Stimulated activated naive B cell treated with anti-CD40 and anti-IgM and Interleukin-4, amounts not matched to agents 10 μg/mL and 1 μg/mL and 100 μg/mL, for 72 hours (primary cell): ENCODE data around the gene ZNF76.
"Not testable (repeated sequence)": the region's sequence is repeated elsewhere in the genome, so short reads cannot be mapped to it uniquely, and the experiment has no call there.

Source experiments
- ATAC-seq, 2 donors: fragments of 150-1000 bp; cut with Tn5 transposase; replicated peaks; 2 replicates each; pipeline ENCODE4 v1.10.0; 2021; ENCODE audit warnings: moderate library complexity in 1 of 2
- DNase-seq: peaks from one replicate; pipeline ENCODE4 v3.0.0; 2021
- H3K27ac Mint-ChIP-seq: one replicate; pipeline ENCODE4 v1.8.0; 2022; ENCODE audit warnings: mild to moderate bottlenecking, mixed read lengths
- H3K27me3 Mint-ChIP-seq, 2 donors: one replicate each; pipeline ENCODE4 v1.8.0; 2022; ENCODE audit warnings: mixed read lengths in 2 of 2
- H3K36me3 Mint-ChIP-seq, 2 donors: one replicate each; pipeline ENCODE4 v1.8.0; 2022; ENCODE audit warnings: mixed read lengths in 2 of 2, mild to moderate bottlenecking in 1 of 2
- H3K4me1 Mint-ChIP-seq, 2 donors: one replicate each; pipeline ENCODE4 v1.8.0; 2022; ENCODE audit warnings: mixed read lengths in 2 of 2, mild to moderate bottlenecking in 1 of 2
- H3K4me3 Mint-ChIP-seq, 2 donors: one replicate each; pipeline ENCODE4 v1.8.0; 2022; ENCODE audit warnings: mild to moderate bottlenecking in 2 of 2, mixed read lengths in 2 of 2, moderate library complexity in 1 of 2
- H3K9me3 Mint-ChIP-seq, 2 donors: one replicate each; pipeline ENCODE4 v1.8.0; 2022; ENCODE audit warnings: mixed read lengths in 2 of 2, mild to moderate bottlenecking in 1 of 2

The ZNF76 gene

DNA sequence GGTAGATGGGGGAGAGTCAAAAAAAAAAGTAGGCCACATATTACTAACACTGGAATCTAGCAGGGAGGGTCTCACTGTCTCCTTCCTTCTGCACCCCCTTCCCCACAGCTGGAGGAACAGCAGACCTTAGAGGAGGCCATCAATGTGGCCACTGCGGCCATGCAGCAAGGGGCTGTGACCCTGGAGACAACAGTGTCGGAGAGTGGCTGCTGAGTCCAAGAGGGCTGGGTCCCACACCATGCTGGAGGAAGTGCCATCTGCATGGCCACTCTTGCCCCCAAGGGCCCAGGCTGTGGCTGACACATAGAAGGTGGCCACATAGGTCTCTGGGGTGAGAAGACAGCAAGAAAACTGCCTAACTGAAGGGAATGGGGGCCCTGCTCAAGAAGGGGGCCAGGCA is 35.5 kb downstream of the ZNF76 start:
- DNase-seq (no peak), ATAC-seq (no peak)
- no peak overlapping the region for H3K4me3 Mint-ChIP-seq
- H3K27ac Mint-ChIP-seq: no peak overlapping the region
- H3K36me3 Mint-ChIP-seq: peaks cover 44 to 61% of the 10 kb centered on the region in 2 donors
- no peaks in the 10 kb centered on the region for H3K27me3 Mint-ChIP-seq
- H3K9me3 Mint-ChIP-seq: no peaks in the 10 kb centered on the region
- H3K4me1 Mint-ChIP-seq: peaks cover 31 to 33% of the 10 kb centered on the region in 2 donors

DNA sequence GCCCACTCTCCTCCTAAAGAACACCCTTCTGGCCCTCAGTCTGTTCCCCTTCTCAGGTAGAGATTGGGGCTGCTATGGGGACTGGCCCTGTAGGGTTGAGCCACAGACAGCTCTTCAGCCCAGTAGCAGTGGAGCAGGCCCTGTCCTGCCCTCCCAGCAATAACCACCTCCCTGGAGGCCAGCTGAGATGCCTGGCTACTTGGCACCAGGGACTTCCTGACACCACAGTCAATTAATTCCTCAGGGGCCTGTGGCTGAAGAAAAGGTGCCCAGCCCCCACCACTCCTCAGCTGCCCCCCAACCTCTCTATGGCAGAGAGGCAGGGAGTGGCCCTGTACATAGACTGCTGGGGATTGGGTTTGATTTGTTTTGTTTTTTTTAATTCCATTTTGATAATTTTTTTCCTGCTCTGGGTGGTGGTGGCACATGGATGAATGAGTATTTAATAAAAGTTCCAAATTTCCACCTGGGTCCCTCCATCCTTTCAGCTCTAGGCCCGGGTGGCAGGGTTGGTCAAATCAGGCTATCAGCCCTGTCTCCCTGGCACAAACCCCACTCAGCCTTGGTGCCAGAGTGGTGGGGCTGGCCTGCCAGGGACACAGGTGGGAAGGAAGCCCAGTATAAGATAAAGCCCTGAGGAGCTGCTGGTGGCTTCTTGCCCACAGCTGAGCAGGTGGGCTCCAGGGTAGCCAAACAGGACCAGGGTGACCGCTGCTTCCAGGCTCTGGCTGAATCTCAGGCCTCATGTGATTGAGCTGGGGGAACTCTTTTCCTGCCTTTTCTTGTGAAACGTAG is 36.2 kb downstream of the ZNF76 start:
- H3K36me3 Mint-ChIP-seq: peaks cover 43 to 61% of the 10 kb centered on the region in 2 donors
- H3K4me3 Mint-ChIP-seq: no peak overlapping the region
- no peaks in the 10 kb centered on the region for H3K9me3 Mint-ChIP-seq
- peak overlapping the region; percentile 56 for H3K27ac Mint-ChIP-seq
- DNase-seq (no peak), ATAC-seq (no peak)
- H3K27me3 Mint-ChIP-seq: no peaks in the 10 kb centered on the region
- peaks cover 38 to 40% of the 10 kb centered on the region in 2 donors for H3K4me1 Mint-ChIP-seq

DNA sequence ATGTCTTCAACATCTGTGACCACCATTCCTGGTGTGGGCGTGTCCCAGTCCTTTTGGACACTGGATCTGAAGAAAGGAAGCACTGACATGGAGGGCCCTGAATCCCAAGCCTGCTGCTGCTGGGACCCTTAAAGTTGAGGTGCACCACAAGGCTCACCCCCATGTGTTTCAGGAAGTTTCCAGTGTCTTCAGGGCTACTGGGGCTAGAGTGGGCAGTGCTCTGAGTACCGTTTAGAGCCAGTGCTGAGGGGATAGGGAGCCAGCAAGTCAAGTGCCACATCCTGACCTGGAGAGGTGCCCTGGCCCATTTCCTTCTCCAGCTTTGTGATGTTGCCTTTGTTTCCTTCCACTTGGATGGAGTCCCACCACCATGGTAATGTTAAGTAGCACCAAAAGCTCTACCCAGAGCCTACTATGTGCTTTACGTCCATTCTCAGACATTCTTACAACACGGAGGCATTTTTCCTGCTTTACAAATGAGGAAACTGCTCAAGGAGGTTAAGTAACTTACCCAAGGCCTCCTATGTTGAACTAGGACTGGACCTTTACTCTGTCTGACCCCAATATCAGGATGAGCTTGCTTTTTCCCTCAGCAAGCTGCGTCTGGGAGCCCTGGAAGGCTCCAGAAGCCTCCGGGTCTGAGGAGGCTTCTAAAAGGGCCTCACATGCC is 37.5 kb downstream of the ZNF76 start:
- Mint-ChIP-seq H3K9me3 (no peaks in the 10 kb centered on the region), H3K27me3 (no peaks in the 10 kb centered on the region), H3K4me1 (peaks cover 40 to 47% of the 10 kb centered on the region in 2 donors), H3K27ac (peak overlapping the region; percentile 93), H3K36me3 (peaks cover 31 to 50% of the 10 kb centered on the region in 2 donors), H3K4me3 (peak overlapping the region; percentile 76 to 91)
- DNase-seq (no peak), ATAC-seq (no peak)

DNA sequence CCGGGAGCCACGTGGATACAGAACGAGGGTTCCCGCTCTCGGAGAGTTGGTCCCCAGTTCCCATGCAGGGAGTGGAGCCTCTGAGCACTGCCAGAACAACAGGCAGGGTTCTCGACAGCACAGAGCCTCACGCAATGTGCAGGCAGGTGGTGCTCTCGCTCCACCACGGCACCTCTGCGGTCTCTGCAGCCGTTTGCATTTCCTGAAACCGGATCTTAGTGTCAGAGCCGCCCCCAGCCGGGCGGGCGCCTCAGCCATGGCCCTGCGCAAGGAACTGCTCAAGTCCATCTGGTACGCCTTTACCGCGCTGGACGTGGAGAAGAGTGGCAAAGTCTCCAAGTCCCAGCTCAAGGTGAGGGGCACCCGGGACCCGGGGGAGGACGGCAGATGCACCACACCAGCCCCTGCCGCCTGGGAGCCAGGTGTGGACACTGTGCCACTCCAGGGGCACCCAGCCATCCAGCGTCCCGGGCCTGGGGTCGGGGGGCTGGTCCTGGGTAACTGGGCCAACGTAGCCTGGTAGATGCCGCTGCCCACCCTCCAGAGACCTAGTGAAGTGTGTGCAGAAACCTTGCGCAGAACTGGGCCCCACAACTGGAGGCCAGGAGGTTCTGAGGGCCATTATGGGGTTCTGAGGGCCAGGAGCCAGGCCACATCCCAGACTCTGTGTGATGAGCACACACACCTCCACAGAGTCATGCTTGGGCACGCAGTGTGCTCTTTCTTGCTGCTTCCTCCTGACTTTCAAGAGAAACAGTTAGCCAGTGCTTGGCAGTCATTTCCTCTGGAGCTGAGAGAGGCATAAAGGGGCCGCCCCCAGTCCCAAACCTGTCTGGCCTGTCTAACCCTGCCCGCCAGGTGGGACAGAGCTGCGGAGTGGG is 38.3 kb downstream of the ZNF76 start, which contains the start of gene DEF6:
DEF6 (plus strand) TSS at position 218 of the 881 bp plus-strand sequence; CDS start at position 257, 39 bp downstream.
- DNase-seq: peak; percentile 81
- H3K9me3 Mint-ChIP-seq: no peaks in the 10 kb centered on the region
- H3K4me3 Mint-ChIP-seq: peak within 1 kb of the TSS; percentile 76 to 91
- ATAC-seq: peak; percentile 85 to 86
- peak within 1 kb of the TSS; percentile 93 for H3K27ac Mint-ChIP-seq
- H3K27me3 Mint-ChIP-seq: no peaks in the 10 kb centered on the region
- peaks cover 31 to 42% of the 10 kb centered on the region in 2 donors for H3K36me3 Mint-ChIP-seq
- H3K4me1 Mint-ChIP-seq: peaks cover 40 to 50% of the 10 kb centered on the region in 2 donors

DNA sequence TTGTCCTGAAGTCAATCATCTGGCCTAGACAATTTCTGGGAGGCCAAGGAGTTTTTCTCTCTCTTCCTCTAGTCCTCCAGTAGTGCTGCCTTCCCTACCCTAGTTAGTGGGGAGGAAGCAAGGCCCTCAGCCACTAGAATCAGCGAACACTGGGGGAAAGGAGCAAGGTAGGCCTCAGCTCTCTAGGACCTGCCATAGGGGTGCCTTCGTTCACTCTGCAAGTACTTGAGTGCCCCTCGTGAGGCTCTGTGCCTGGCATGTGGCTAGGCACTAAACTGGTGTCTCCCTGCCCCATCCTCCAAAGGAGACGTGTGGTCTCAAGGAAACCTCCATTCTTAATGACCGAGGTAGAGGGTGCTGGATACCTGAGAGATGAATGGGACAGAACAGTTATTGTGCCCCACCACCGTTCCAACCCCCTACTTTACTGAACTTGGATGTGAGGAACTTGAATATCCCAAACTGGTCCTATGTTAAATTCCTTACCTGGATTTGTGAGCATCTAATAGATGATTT is 39.1 kb downstream of the ZNF76 start:
- H3K4me1 Mint-ChIP-seq: peaks cover 48 to 59% of the 10 kb centered on the region in 2 donors
- DNase-seq (no peak), ATAC-seq (no peak)
- H3K36me3 Mint-ChIP-seq: peaks cover 34 to 44% of the 10 kb centered on the region in 2 donors
- H3K4me3 Mint-ChIP-seq: peak overlapping the region; percentile 76 to 91
- H3K9me3 Mint-ChIP-seq: no peaks in the 10 kb centered on the region
- peak overlapping the region; percentile 93 for H3K27ac Mint-ChIP-seq
- no peaks in the 10 kb centered on the region for H3K27me3 Mint-ChIP-seq

DNA sequence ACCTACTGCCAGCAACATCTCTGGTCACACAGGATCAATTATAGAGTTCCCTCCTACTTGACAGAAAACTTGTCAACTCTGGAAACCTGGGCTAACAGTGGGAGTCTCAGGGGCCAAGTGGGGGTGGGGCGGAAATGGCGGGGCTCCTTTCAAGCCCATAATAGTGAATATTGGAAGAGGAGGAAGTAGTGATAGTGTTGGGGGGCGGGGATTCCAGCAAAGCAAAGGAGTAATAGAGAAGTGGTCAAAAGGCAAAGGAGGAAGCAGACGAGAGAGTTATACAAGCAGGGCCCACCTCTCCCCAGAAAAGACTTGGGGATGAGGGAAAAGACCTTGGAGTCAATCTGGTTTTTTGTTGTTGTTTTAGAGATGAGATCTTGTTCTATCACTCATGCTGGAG is 40.1 kb downstream of the ZNF76 start:
- Mint-ChIP-seq H3K36me3 (peaks cover 35 to 45% of the 10 kb centered on the region in 2 donors), H3K4me3 (peak overlapping the region; percentile 76 to 91), H3K4me1 (peaks cover 53 to 68% of the 10 kb centered on the region in 2 donors), H3K27me3 (no peaks in the 10 kb centered on the region), H3K27ac (peak overlapping the region; percentile 93), H3K9me3 (no peaks in the 10 kb centered on the region)
- ATAC-seq: peak; percentile 12 to 20
- peak; percentile 35 for DNase-seq

DNA sequence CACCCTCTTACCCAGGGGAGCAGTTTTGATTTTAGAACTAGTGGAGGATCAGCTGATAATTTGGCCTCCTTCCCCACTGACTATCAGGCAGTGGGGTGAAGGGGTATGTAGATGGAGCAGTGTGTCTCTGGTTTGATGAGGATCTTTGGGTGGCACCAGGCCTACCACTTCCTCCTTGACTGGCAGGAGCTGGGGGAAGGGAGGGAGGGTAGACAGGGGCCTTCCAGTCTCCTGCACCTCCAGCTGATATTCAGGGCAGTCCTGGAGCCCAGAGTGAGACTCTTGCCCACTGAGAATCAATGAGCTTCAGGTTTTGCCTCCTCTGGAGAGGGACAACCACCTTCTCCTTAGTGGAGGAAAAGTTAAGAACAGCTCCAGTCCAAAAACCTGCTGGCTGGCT is 41.3 kb downstream of the ZNF76 start:
- ATAC-seq (no peak), DNase-seq (no peak)
- H3K4me1 Mint-ChIP-seq: peaks cover 53 to 69% of the 10 kb centered on the region in 2 donors
- no peaks in the 10 kb centered on the region for H3K9me3 Mint-ChIP-seq
- no peaks in the 10 kb centered on the region for H3K27me3 Mint-ChIP-seq
- peaks cover 26 to 38% of the 10 kb centered on the region in 2 donors for H3K36me3 Mint-ChIP-seq
- H3K27ac Mint-ChIP-seq: peak overlapping the region; percentile 93
- H3K4me3 Mint-ChIP-seq: peak overlapping the region; percentile 76 to 91

DNA sequence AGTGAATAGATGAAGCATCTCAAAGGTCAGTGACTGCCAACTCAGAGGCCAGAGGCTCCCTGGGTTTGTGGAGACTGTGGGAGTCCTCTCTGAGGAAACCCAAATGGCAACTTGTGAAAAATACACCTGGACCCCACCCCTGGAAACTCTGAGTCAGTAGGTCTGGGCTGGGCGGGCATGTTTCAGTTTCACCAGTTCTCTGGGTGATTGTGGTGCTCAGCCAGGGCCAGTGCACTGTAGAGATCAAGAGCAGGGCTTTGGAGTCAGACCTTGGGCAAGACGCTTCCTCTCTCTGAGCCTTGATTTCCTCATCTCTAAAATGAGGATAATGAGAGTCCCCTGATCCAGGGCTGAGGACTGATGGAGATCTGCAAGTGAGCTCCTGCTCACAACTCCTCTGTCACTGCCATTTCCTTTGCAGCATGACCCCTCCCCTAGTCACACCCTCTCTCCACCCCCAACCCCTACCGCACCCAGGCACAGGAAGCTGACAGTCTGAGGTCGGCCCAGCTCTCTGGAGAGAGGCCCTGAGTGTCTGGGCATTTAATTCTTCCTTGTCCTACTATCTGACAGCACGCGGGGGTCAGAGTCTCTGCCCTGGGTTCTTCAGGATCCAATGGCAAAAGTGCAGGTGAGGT is 43.2 kb downstream of the ZNF76 start:
- DNase-seq (peak; percentile 84), ATAC-seq (peak; percentile 78 to 82)
- H3K9me3 Mint-ChIP-seq: no peaks in the 10 kb centered on the region
- H3K4me1 Mint-ChIP-seq: peaks cover 49 to 75% of the 10 kb centered on the region in 2 donors
- H3K27ac Mint-ChIP-seq: peak overlapping the region; percentile 95
- H3K27me3 Mint-ChIP-seq: no peaks in the 10 kb centered on the region
- peaks cover 23 to 39% of the 10 kb centered on the region in 2 donors for H3K36me3 Mint-ChIP-seq
- H3K4me3 Mint-ChIP-seq: peak overlapping the region; percentile 86 to 87

DNA sequence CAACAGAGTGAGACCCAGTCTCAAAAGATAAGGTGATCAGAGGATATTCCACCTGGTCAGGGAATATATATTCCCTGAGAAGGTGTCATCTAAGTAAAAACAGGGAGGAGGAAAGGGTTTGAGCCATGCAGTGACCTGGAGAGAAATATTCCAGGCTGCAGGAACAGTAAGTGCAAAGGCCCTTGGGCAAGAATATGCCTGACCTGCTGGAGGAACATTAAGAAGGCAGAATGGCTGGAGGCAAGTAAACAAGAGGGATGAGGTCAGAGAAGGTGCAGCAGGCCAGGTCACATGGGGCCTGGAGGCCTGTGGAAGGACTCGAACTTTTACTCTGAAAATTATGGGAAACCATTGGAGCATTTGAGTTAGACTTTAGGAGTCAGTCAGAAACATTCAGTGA is 44.8 kb downstream of the ZNF76 start:
- no peaks in the 10 kb centered on the region for H3K27me3 Mint-ChIP-seq
- H3K9me3 Mint-ChIP-seq: no peaks in the 10 kb centered on the region
- H3K27ac Mint-ChIP-seq: peak overlapping the region; percentile 95
- peak overlapping the region; percentile 74 to 87 for H3K4me3 Mint-ChIP-seq
- peaks cover 30 to 44% of the 10 kb centered on the region in 2 donors for H3K36me3 Mint-ChIP-seq
- DNase-seq: no peak
- no peak for ATAC-seq
- H3K4me1 Mint-ChIP-seq: peaks cover 50 to 74% of the 10 kb centered on the region in 2 donors

DNA sequence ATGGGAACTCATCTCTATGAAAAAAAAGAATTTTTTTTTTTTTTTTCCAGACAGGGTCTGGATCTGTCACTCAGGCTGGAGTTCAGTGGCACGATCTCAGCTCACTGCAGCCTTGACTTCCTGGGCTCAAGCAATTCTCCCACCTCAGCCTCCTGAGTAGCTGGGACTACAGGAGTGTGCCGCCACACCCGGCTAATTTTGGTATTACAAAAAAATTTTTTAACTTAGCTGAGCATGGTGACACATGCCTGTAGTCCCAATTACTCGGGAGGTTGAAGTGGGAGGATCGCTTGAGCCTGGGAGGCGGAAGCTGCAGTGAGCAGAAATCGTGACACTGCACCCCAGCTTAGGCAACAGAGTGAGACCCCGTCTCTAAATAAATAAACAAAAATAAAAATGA is 45.6 kb downstream of the ZNF76 start:
- H3K4me3 Mint-ChIP-seq: no peak overlapping the region
- peaks cover 34 to 46% of the 10 kb centered on the region in 2 donors for H3K36me3 Mint-ChIP-seq
- no peaks in the 10 kb centered on the region for H3K27me3 Mint-ChIP-seq
- no peaks in the 10 kb centered on the region for H3K9me3 Mint-ChIP-seq
- DNase-seq: no peak
- no peak for ATAC-seq
- no peak overlapping the region for H3K27ac Mint-ChIP-seq
- H3K4me1 Mint-ChIP-seq: peaks cover 51 to 74% of the 10 kb centered on the region in 2 donors

DNA sequence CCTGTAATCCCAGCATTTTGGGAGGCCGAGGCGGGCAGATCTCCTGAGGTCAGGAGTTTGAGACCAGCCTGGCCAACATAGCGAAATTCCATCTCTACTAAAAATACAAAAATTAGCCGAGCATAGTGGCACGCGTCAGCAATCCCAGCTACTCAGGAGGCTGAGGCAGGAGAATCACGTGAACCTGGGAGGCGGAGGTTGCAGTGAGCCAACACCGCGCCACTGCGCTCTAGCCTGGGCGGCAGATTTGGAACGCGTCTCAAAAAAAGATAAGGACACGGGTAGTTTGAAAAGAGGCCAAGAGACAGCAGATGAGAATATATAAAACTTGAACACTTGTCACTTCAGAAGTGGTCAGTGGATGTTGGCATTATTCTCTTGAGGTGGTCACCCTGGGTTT is 47.6 kb downstream of the ZNF76 start:
- not testable (repeated sequence) for H3K4me3 Mint-ChIP-seq, H3K9me3 Mint-ChIP-seq, DNase-seq, H3K27me3 Mint-ChIP-seq, ATAC-seq
- peaks cover 36 to 53% of the 10 kb centered on the region in 2 donors for H3K36me3 Mint-ChIP-seq
- peaks cover 58 to 74% of the 10 kb centered on the region in 2 donors for H3K4me1 Mint-ChIP-seq
- peak overlapping the region; percentile 56 for H3K27ac Mint-ChIP-seq

DNA sequence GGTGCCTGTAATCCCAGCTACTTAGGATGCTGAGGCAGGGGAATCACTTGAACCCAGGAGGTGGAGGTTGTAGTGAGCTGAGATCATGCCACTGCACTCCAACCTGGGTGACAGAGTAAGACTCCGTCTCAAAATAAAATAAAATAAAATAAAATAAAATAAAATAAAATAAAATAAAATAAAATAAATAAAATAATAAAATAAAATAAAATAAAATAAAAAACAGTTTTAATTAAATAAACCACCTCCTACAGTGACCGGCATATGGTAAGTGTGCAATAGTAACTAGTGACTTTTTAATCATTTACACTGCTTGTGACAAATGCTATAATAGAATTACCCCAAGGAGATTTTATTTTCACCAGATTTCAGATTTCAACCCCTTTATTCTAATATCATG is 49.0 kb downstream of the ZNF76 start:
- Mint-ChIP-seq H3K4me1 (peaks cover 56 to 72% of the 10 kb centered on the region in 2 donors), H3K36me3 (peaks cover 39 to 62% of the 10 kb centered on the region in 2 donors)
- H3K4me3 Mint-ChIP-seq, H3K9me3 Mint-ChIP-seq, H3K27me3 Mint-ChIP-seq, H3K27ac Mint-ChIP-seq, DNase-seq, ATAC-seq: not testable (repeated sequence)

DNA sequence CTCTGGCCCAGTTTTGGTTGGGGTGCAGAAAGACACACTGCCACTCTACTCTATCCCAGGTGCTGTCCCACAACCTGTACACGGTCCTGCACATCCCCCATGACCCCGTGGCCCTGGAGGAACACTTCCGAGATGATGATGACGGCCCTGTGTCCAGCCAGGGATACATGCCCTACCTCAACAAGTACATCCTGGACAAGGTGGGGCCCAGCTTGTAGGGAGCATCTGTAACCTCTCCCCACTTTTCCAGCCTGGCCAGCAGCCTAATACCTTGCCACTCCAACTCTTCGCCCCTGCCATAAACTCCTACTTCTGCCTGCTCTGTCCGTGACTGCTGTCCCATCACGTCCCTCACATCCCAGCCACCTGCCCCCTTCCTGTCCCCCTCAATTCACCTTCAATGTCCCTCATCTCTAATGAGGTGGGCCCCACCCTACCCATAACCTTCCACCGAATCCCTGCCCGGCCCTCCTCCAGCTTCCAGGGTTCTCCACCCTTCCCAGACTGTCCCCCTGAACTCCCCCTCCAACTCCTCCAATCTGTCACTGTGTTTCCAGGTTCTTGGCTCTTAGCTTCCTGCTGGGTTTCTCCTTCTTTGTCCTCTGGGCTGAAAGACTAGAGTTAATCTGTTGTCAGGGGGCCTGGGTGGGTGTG is 50.2 kb downstream of the ZNF76 start:
- DNase-seq (no peak), ATAC-seq (no peak)
- H3K4me1 Mint-ChIP-seq: peaks cover 51 to 71% of the 10 kb centered on the region in 2 donors
- H3K36me3 Mint-ChIP-seq: peaks cover 33 to 61% of the 10 kb centered on the region in 2 donors
- peak overlapping the region; percentile 88 for H3K27ac Mint-ChIP-seq
- H3K27me3 Mint-ChIP-seq: no peaks in the 10 kb centered on the region
- H3K4me3 Mint-ChIP-seq: peak overlapping the region; percentile 5 to 44
- H3K9me3 Mint-ChIP-seq: no peaks in the 10 kb centered on the region
